H1 (cell line): ENCODE measurements around the gene ISOC2. TPM values are rescaled to one million over a fixed set of nuclear protein-coding genes. Genes with fewer than 3 reads are reported as not detected.

Source experiments
- CTCF ChIA-PET: fragments of 300-600 bp; sonication (Branson Sonifier 250); formaldehyde crosslinking; loops from one replicate; lab custom pipeline; 2021; ENCODE audit not compliant: partially characterized antibody; lab: Charles Lee
- POLR2A ChIA-PET: fragments of 300-600 bp; sonication (Branson Sonifier 250); formaldehyde crosslinking; loops from one replicate; lab custom pipeline; 2021; ENCODE audit warnings: inconsistent platforms; ENCODE audit not compliant: partially characterized antibody; lab: Charles Lee
- DNase-seq, 2 experiments: peaks; one replicate each; pipeline versions ENCODE4 v3.0.0 to v3.0.0-alpha.2; 2010 to 2022; ENCODE audit warnings: low spot score in 2 of 2, low read depth in 1 of 2, mixed read lengths in 1 of 2
- FAIRE-seq: peaks from 2 replicates; lab custom pipeline; 2011; peaks lifted over from hg19 to GRCh38; lab: Jason Lieb, UNC
- H2AFZ ChIP-seq: 2 replicates; pipeline ENCODE4 v1.8.1; 2012; ENCODE audit warnings: low read length, inconsistent platforms
- H2AK5ac ChIP-seq: 2 replicates; pipeline ENCODE4 v1.6.1; 2013; ENCODE audit warnings: low read depth, low read length
- H2BK120ac ChIP-seq: replicated peaks from 2 replicates; pipeline ENCODE3; 2013; ENCODE audit warnings: low read depth, low read length, inconsistent platforms
- H2BK12ac ChIP-seq: 2 replicates; pipeline ENCODE4 v1.6.1; 2013; ENCODE audit warnings: low read depth, low read length
- H2BK15ac ChIP-seq: 2 replicates; pipeline ENCODE4 v1.6.1; 2013; ENCODE audit warnings: low read length
- H2BK20ac ChIP-seq: 2 replicates; pipeline ENCODE4 v1.6.1; 2013; ENCODE audit warnings: low read length
- H2BK5ac ChIP-seq: 2 replicates; pipeline ENCODE4 v1.6.1; 2013; ENCODE audit warnings: low read depth, low read length
- H3K14ac ChIP-seq: 2 replicates; pipeline ENCODE4 v1.6.1; 2013; ENCODE audit warnings: inconsistent platforms; ENCODE audit not compliant: insufficient read length
- H3K18ac ChIP-seq: 2 replicates; pipeline ENCODE4 v1.6.1; 2013; ENCODE audit warnings: low read length; ENCODE audit errors: extremely low read depth
- H3K23ac ChIP-seq: 2 replicates; pipeline ENCODE4 v1.6.1; 2013; ENCODE audit warnings: inconsistent platforms; ENCODE audit not compliant: insufficient read length
- H3K23me2 ChIP-seq: 2 replicates; pipeline ENCODE4 v1.6.1; 2013; ENCODE audit warnings: low read depth, low read length
- H3K27ac ChIP-seq: 2 replicates; pipeline ENCODE4 v1.6.1; 2011; ENCODE audit warnings: low read depth, low read length, inconsistent platforms
- H3K27me3 ChIP-seq, 4 experiments: replicated peaks in 1 of 4; 1 replicate in 1 of 4; 2 replicates in 3 of 4; pipeline versions ENCODE4 v1.6.1 to v1.8.1; 2011 to 2013; ENCODE audit warnings: low read length in 3 of 4, mild to moderate bottlenecking in 3 of 4, inconsistent platforms in 2 of 4, mixed read lengths in 2 of 4, moderate library complexity in 1 of 4; ENCODE audit not compliant: control insufficient read depth in 3 of 4, insufficient read depth in 3 of 4; ENCODE audit errors: extremely low read depth in 1 of 4
- H3K36me3 ChIP-seq, 4 experiments: 2 replicates each; pipeline versions ENCODE4 v1.6.1 to v1.8.1; 2011 to 2013; ENCODE audit warnings: mild to moderate bottlenecking in 4 of 4, low read length in 3 of 4, moderate library complexity in 2 of 4, control low read depth in 1 of 4, inconsistent platforms in 1 of 4; ENCODE audit not compliant: insufficient read depth in 4 of 4, control insufficient read depth in 2 of 4
- H3K4ac ChIP-seq: replicated peaks from 2 replicates; pipeline ENCODE3; 2013; ENCODE audit warnings: low read length, low read depth, mixed read lengths, inconsistent platforms; ENCODE audit not compliant: insufficient read length
- H3K4me1 ChIP-seq, 4 experiments: replicated peaks in 1 of 4; 1 replicate in 1 of 4; 2 replicates in 3 of 4; pipeline versions ENCODE4 v1.6.1 to v1.8.1; 2011 to 2013; ENCODE audit warnings: low read length in 3 of 4, inconsistent platforms in 2 of 4, mixed read lengths in 1 of 4; ENCODE audit not compliant: insufficient read depth in 4 of 4, control insufficient read depth in 3 of 4
- H3K4me2 ChIP-seq, 2 experiments: 2 replicates each; pipeline versions ENCODE4 v1.6.1 to v1.8.1; 2011 to 2013; ENCODE audit warnings: low read depth in 2 of 2, low read length in 2 of 2, control low read depth in 1 of 2, inconsistent platforms in 1 of 2, mild to moderate bottlenecking in 1 of 2; ENCODE audit not compliant: insufficient read depth in 1 of 2
- H3K4me3 ChIP-seq, 4 experiments: fragments of 200-600, 300-600 bp in 1 of 4; sonication (generic), shearing (Covaris generic), sonication (Bioruptor Twin) in 1 of 4; 2 replicates each; pipeline versions ENCODE4 v1.5.1 to v1.8.1; 2011 to 2016; ENCODE audit warnings: low read length in 4 of 4, low read depth in 3 of 4, control low read depth in 2 of 4, inconsistent platforms in 2 of 4, mild to moderate bottlenecking in 2 of 4, mixed read lengths in 1 of 4, moderate library complexity in 1 of 4; ENCODE audit not compliant: insufficient read depth in 2 of 4; ENCODE audit errors: extremely low read depth in 1 of 4
- H3K56ac ChIP-seq: replicated peaks from 2 replicates; pipeline ENCODE3; 2013; ENCODE audit warnings: low read depth, mild to moderate bottlenecking, mixed read lengths, low read length, inconsistent platforms; ENCODE audit not compliant: insufficient read length
- H3K79me1 ChIP-seq: 2 replicates; pipeline ENCODE4 v1.6.1; 2013; ENCODE audit warnings: low read depth, low read length, control low read depth
- H3K79me2 ChIP-seq, 2 experiments: 2 replicates each; pipeline versions ENCODE4 v1.6.1 to v1.8.1; 2012 to 2013; ENCODE audit warnings: low read length in 2 of 2, mild to moderate bottlenecking in 2 of 2, inconsistent platforms in 1 of 2; ENCODE audit not compliant: insufficient read depth in 2 of 2, control insufficient read depth in 1 of 2
- H3K9ac ChIP-seq, 4 experiments: replicated peaks in 1 of 4; 1 replicate in 1 of 4; 2 replicates in 3 of 4; pipeline versions ENCODE4 v1.6.1 to v1.8.1; 2011 to 2013; ENCODE audit warnings: low read depth in 3 of 4, low read length in 3 of 4, control low read depth in 2 of 4, mild to moderate bottlenecking in 2 of 4, moderate library complexity in 2 of 4, inconsistent platforms in 1 of 4; ENCODE audit errors: extremely low read depth in 1 of 4
- H3K9me3 ChIP-seq, 2 experiments: 2 replicates each; pipeline versions ENCODE4 v1.6.1 to v1.8.1; 2012 to 2013; ENCODE audit warnings: mild to moderate bottlenecking in 2 of 2, moderate library complexity in 2 of 2, control low read depth in 1 of 2, inconsistent platforms in 1 of 2, low read depth in 1 of 2, low read length in 1 of 2, mixed read lengths in 1 of 2; ENCODE audit not compliant: insufficient read depth in 2 of 2
- H4K20me1 ChIP-seq, 2 experiments: replicated peaks in 1 of 2; 2 replicates each; pipeline versions ENCODE3 to v1.8.1; 2011 to 2013; ENCODE audit warnings: inconsistent platforms in 2 of 2, low read length in 2 of 2, mild to moderate bottlenecking in 1 of 2; ENCODE audit not compliant: insufficient read depth in 2 of 2, control insufficient read depth in 1 of 2
- H4K5ac ChIP-seq: 2 replicates; pipeline ENCODE4 v1.6.1; 2013; ENCODE audit warnings: low read length, low read depth, mixed read lengths, inconsistent platforms; ENCODE audit not compliant: insufficient read length
- H4K8ac ChIP-seq: 2 replicates; pipeline ENCODE4 v1.8.0; 2013; ENCODE audit warnings: mild to moderate bottlenecking, moderate library complexity, low read length, inconsistent platforms; ENCODE audit not compliant: insufficient read depth; ENCODE audit errors: extremely low read depth
- H4K91ac ChIP-seq: replicated peaks from 2 replicates; pipeline ENCODE3; 2013; ENCODE audit warnings: low read length, mixed read lengths, inconsistent platforms; ENCODE audit not compliant: insufficient read length
- ATF2 ChIP-seq: IDR thresholded peaks from 2 replicates; pipeline ENCODE4 v1.6.1; 2012; ENCODE audit warnings: low read length, inconsistent platforms
- RAD21 ChIP-seq, 2 experiments: IDR thresholded peaks in 1 of 2; conservative IDR thresholded peaks in 1 of 2; 2 replicates each; pipeline ENCODE4 v1.6.1; 2011; ENCODE audit warnings: low read depth in 2 of 2, low read length in 2 of 2, improper control_type of control experiment in 1 of 2, inconsistent platforms in 1 of 2, mild to moderate bottlenecking in 1 of 2, moderate library complexity in 1 of 2
- SIRT6 ChIP-seq: IDR thresholded peaks from one replicate; pipeline ENCODE4 v1.7.1; 2012; ENCODE audit warnings: low read length, inconsistent platforms
- SUZ12 ChIP-seq: fragments of 200-600 bp; sonication (generic); IDR thresholded peaks from 2 replicates; pipeline ENCODE4 v1.6.1; 2012; ENCODE audit warnings: mild to moderate bottlenecking, inconsistent platforms, low read length, moderate library complexity, mixed read lengths
- YY1 ChIP-seq: IDR thresholded peaks from 2 replicates; pipeline ENCODE4 v1.6.1; 2011; ENCODE audit warnings: low read depth, mild to moderate bottlenecking, low read length
- WGBS, 2 experiments: shearing (Covaris generic) in 1 of 2; methylation state at CpG; one replicate each; pipeline versions ENCODE4 v1.1.6 to v1.1.7; 2013 to 2015; ENCODE audit warnings: low lambda C conversion rate in 2 of 2, mixed read lengths in 2 of 2, inconsistent platforms in 1 of 2, low coverage in 1 of 2, missing lambda C conversion rate in 1 of 2; ENCODE audit not compliant: insufficient replicate concordance in 2 of 2, insufficient coverage in 1 of 2, insufficient read length in 1 of 2; ENCODE audit errors: extremely low coverage in 1 of 2, missing lambda C conversion rate in 1 of 2; 5-methylcytosine and 5-hydroxymethylcytosine counted together
- polyA plus RNA-seq, 7 experiments: library from polyadenylated mRNA; depleted of rRNA in 3 of 7; stranded (reverse) in 5 of 7; unstranded in 2 of 7; fragments of >200 nt in 5 of 7; fragments of 200-250 nt in 2 of 7; gene quantifications; 1 replicate in 5 of 7; 2 replicates in 1 of 7; 4 replicates in 1 of 7; pipeline versions ENCODE4 v1.2.1 to v1.2.3, GENCODE V29; 2011 to 2013; ENCODE audit warnings: missing spikeins in 2 of 7, mixed read lengths in 2 of 7
- total RNA-seq: library from RNA; stranded (reverse); fragmentation: NEBNext Ultra II Directional; extraction: Animal tissue kit (Norgen Biotek cat#: 25700); gene quantifications from 2 replicates; pipeline ENCODE4 v1.2.1, GENCODE V29; 2021

Gene ISOC2
- total and polyA plus RNA-seq, 2 of the 8 experiments (the other 6 are each of a cell fraction or from before 2014, with no cell fraction given): 96.9 to 152 TPM

GRCh38 chr19:55485439-55486011, 24.1 kb upstream of the ISOC2 start:
- Histone ChIP-seq H3K4me3 (peak overlapping the region; percentile 46 to 88 (median 76)), H3K36me3 (peaks cover 0 to 10% (median 0%) of the 10 kb centered on the region in 4 experiments; a peak in 2 of 8 replicates), H2BK20ac (no peak overlapping the region), H3K56ac (peak overlapping the region; percentile 82), H3K9me3 (no peaks in the 10 kb centered on the region), H2BK15ac (0 out of 2 replicates have a peak overlapping the region, but pooled peaks have one; percentile 61), H3K4ac (peak overlapping the region; percentile 78), H3K79me1 (peaks cover 4% of the 10 kb centered on the region; the same call in 1 of the 2 replicates), H3K14ac (no peak overlapping the region), H2AFZ (no peak overlapping the region), H4K8ac (peak overlapping the region; percentile 87; the same call in 1 of the 2 replicates), H4K20me1 (peaks cover 0 to 6% of the 10 kb centered on the region in 2 experiments), H2AK5ac (no peak overlapping the region), H2BK5ac (peak overlapping the region; percentile 87; the same call in 1 of the 2 replicates), H4K5ac (peak overlapping the region; percentile 68), H3K4me1 (peaks cover 0 to 50% (median 36%) of the 10 kb centered on the region in 4 experiments; a peak in 6 of 7 replicates), H3K27ac (peak overlapping the region; percentile 69; the same call in 1 of the 2 replicates), H3K4me2 (peak overlapping the region; percentile 68 to 89), H2BK120ac (no peak overlapping the region), H3K23me2 (peaks cover 11% of the 10 kb centered on the region), H3K23ac (no peak overlapping the region), H3K79me2 (peaks cover 0 to 5% of the 10 kb centered on the region in 2 experiments; a peak in 1 of 4 replicates), H3K18ac (peak overlapping the region; percentile 48), H3K9ac (peak overlapping the region in 3 of 4 experiments; percentile 53 to 60 (median 56); a peak in 6 of 7 replicates), H2BK12ac (peak overlapping the region; percentile 39; the same call in 1 of the 2 replicates), H4K91ac (peak overlapping the region; percentile 30), H3K27me3 (no peaks in the 10 kb centered on the region)
- peak in 1 of 2 experiments; percentile 56 for DNase-seq
- WGBS, 2 experiments: 14% methylated on average over 3 of the region's 18 CpGs; no CpG with 5 or more reads in 1 of the 2 experiments
- POLR2A ChIA-PET: interaction anchor here (0.8 to 6.8 kb wide), 15 partner anchors 7 to 162 kb away, joined by 3 to 50 read pairs (median 6); partner anchors contain the start of genes FIZ1, ZNF628 and ZNF865
- no peak for FAIRE-seq
- no peak for TF ChIP-seq ATF2
- TF ChIP-seq RAD21 (IDR thresholded peaks at IDR 0.05 in 1 of 2, conservative IDR thresholded peaks at IDR 0.05 in 1 of 2; ENCODE audit: low read depth in 2 of 2, low read length in 2 of 2): no peak
- no peak for TF ChIP-seq SUZ12
- no peak for TF ChIP-seq YY1
- no peak for TF ChIP-seq SIRT6
- CTCF ChIA-PET: interaction anchor here (0.7 to 3.9 kb wide), 8 partner anchors 12 to 325 kb away, joined by 3 to 28 read pairs (median 4); no protein-coding TSS in a partner anchor
